ENCODE measurements around the gene XPO5. TPM values are rescaled to one million over a fixed set of nuclear protein-coding genes. Genes with fewer than 3 reads are reported as not detected.

XPO5 gene
- total RNA-seq, 1 donor from 2014 or later, result 47.4 TPM

GRCh38 chr6:43497689-43498088 lies 78.1 kb downstream of the XPO5 start:
- no peak for DNase-seq

- no peak for DNase-seq
These were observed 78.8 kb downstream of the XPO5 start for GRCh38 chr6:43497129-43497396.

- no peak for DNase-seq
These were observed 79.3 kb downstream of the XPO5 start for GRCh38 chr6:43496370-43497128.

GRCh38 chr6:43495409-43495941 lies 80.4 kb downstream of the XPO5 start:
- DNase-seq, result no peak

- DNase-seq, result no peak
These were observed 81.1 kb downstream of the XPO5 start for GRCh38 chr6:43494766-43495165.

- DNase-seq, result no peak
These were observed 81.5 kb downstream of the XPO5 start for GRCh38 chr6:43494321-43494720.

GRCh38 chr6:43493833-43494232 lies 82.0 kb downstream of the XPO5 start:
- DNase-seq, result no peak

- DNase-seq, result no peak
These were observed 82.6 kb downstream of the XPO5 start for GRCh38 chr6:43493230-43493629.

GRCh38 chr6:43492673-43493072 lies 83.2 kb downstream of the XPO5 start:
- DNase-seq, result no peak

GRCh38 chr6:43491750-43492661 lies 83.8 kb downstream of the XPO5 start:
- peak; percentile 90 for DNase-seq

- no peak for DNase-seq
These were observed 85.3 kb downstream of the XPO5 start for GRCh38 chr6:43490523-43490939.

- DNase-seq, result peak; percentile 91
These were observed 86.4 kb downstream of the XPO5 start for GRCh38 chr6:43489277-43490072.

- no peak for DNase-seq
These were observed 87.1 kb downstream of the XPO5 start for GRCh38 chr6:43488667-43489276.

- DNase-seq, result no peak
These were observed 94.1 kb downstream of the XPO5 start for GRCh38 chr6:43481591-43482236.

- no peak for DNase-seq
These were observed 94.8 kb downstream of the XPO5 start for GRCh38 chr6:43481075-43481474.

GRCh38 chr6:43478008-43478372 lies 97.8 kb downstream of the XPO5 start:
- no peak for DNase-seq

GRCh38 chr6:43477235-43478007 lies 98.4 kb downstream of the XPO5 start, which contains the start of gene TJAP1:
TJAP1 (plus strand) TSS chr6:43477570; CDS start chr6:43499002, 21,432 bp downstream.
- peak; percentile 89 for DNase-seq

- no peak for DNase-seq
These were observed 99.1 kb downstream of the XPO5 start for GRCh38 chr6:43476746-43477145.

GRCh38 chr6:43475516-43475915 lies 100.3 kb downstream of the XPO5 start:
- no peak for DNase-seq

- no peak for DNase-seq
These were observed 103.3 kb downstream of the XPO5 start for GRCh38 chr6:43472515-43472914.
